A172 (cell line): ENCODE results near the gene SRSF1. TPM values are rescaled to one million over a fixed set of nuclear protein-coding genes. Genes with fewer than 3 reads are reported as not detected.

Experiments used
- DNase-seq: peaks from one replicate; pipeline ENCODE4 v3.0.0-alpha.2; 2015; ENCODE audit warnings: low spot score
- total RNA-seq: library from RNA; depleted of rRNA; stranded (reverse); fragments of >200 nt; shearing (Covaris generic); gene quantifications from 2 replicates; pipeline ENCODE4 v1.2.3, GENCODE V29; 2014

SRSF1 gene
- total RNA-seq, 1 experiment from 2014 or later: 612 TPM

GRCh38 chr17:58019039-58019438 is 12.0 kb upstream of the SRSF1 start:
- DNase-seq: no peak

GRCh38 chr17:58010067-58010799 is 3.2 kb upstream of the SRSF1 start:
- no peak for DNase-seq

GRCh38 chr17:58007781-58008706 is 998 bp upstream of the SRSF1 start:
- DNase-seq: no peak

GRCh38 chr17:58006560-58006923 is 504 bp downstream of the SRSF1 start:
- peak; percentile 69 for DNase-seq

- no peak for DNase-seq
Measured at GRCh38 chr17:58005728-58006559, 1.1 kb downstream of the SRSF1 start.

- DNase-seq: no peak
Measured at GRCh38 chr17:58005031-58005727, 1.9 kb downstream of the SRSF1 start.

- no peak for DNase-seq
Measured at GRCh38 chr17:58004060-58004459, 3.0 kb downstream of the SRSF1 start.

- no peak for DNase-seq
Measured at GRCh38 chr17:58002973-58003372, 4.1 kb downstream of the SRSF1 start.

GRCh38 chr17:58002154-58002948 is 4.7 kb downstream of the SRSF1 start:
- no peak for DNase-seq

- DNase-seq: no peak
Measured at GRCh38 chr17:58001461-58002124, 5.5 kb downstream of the SRSF1 start.

GRCh38 chr17:57999496-58000017 is 7.5 kb downstream of the SRSF1 start:
- peak; percentile 72 for DNase-seq

- DNase-seq: no peak
Measured at GRCh38 chr17:57999010-57999495, 8.0 kb downstream of the SRSF1 start.

GRCh38 chr17:57997085-57997809 is 9.8 kb downstream of the SRSF1 start:
- DNase-seq: no peak

- peak; percentile 90 for DNase-seq
Measured at GRCh38 chr17:57995076-57995956, 11.7 kb downstream of the SRSF1 start.

- no peak for DNase-seq
Measured at GRCh38 chr17:57994436-57994835, 12.6 kb downstream of the SRSF1 start.

- DNase-seq: no peak
Measured at GRCh38 chr17:57993471-57994365, 13.3 kb downstream of the SRSF1 start.

GRCh38 chr17:57991537-57991936 is 15.5 kb downstream of the SRSF1 start:
- DNase-seq: no peak
